Measurements from ENCODE around the gene MAMDC4.

MAMDC4 gene

GRCh38 chr9:136826703-136827582 is 25.2 kb upstream of the MAMDC4 start:
- TF ChIP-seq ZFX (IDR thresholded peaks at IDR 0.05; ENCODE audit: borderline replicate concordance), result no peak
- TF ChIP-seq CTCF (IDR thresholded peaks at IDR 0.05), result no peak
- no peak overlapping the region for H3K27ac ChIP-seq

- TF ChIP-seq CTCF (IDR thresholded peaks at IDR 0.05) (no peak), ZFX (IDR thresholded peaks at IDR 0.05; ENCODE audit: borderline replicate concordance) (no peak)
- no peak overlapping the region for H3K27ac ChIP-seq
Observed at GRCh38 chr9:136827794-136828473, 24.2 kb upstream of the MAMDC4 start.

- no peak overlapping the region for H3K27ac ChIP-seq
- no peak for TF ChIP-seq CTCF (IDR thresholded peaks at IDR 0.05)
- no peak for TF ChIP-seq ZFX (IDR thresholded peaks at IDR 0.05; ENCODE audit: borderline replicate concordance)
Observed at GRCh38 chr9:136828474-136829140, 23.5 kb upstream of the MAMDC4 start.

GRCh38 chr9:136829412-136829811 is 22.7 kb upstream of the MAMDC4 start:
- no peak for TF ChIP-seq CTCF (IDR thresholded peaks at IDR 0.05)
- no peak for TF ChIP-seq ZFX (IDR thresholded peaks at IDR 0.05; ENCODE audit: borderline replicate concordance)
- no peak overlapping the region for H3K27ac ChIP-seq

GRCh38 chr9:136829981-136830885 is 21.9 kb upstream of the MAMDC4 start:
- TF ChIP-seq ZFX (IDR thresholded peaks at IDR 0.05; ENCODE audit: borderline replicate concordance), result no peak
- TF ChIP-seq CTCF (IDR thresholded peaks at IDR 0.05), result no peak
- no peak overlapping the region; the same call in 1 of the 2 replicates for H3K27ac ChIP-seq

- H3K27ac ChIP-seq, result no peak overlapping the region; the same call in 1 of the 2 replicates
- TF ChIP-seq ZFX (IDR thresholded peaks at IDR 0.05; ENCODE audit: borderline replicate concordance) (no peak), CTCF (IDR thresholded peaks at IDR 0.05) (no peak)
Observed at GRCh38 chr9:136831002-136831719, 21.0 kb upstream of the MAMDC4 start.

Measured in 22Rv1 (cell line).